Upper lobe of left lung (tissue), 6 donors: ENCODE results near the gene PTCH1. TPM values are rescaled to one million over a fixed set of nuclear protein-coding genes. Genes with fewer than 3 reads are reported as not detected.

Source experiments
- ATAC-seq, 2 donors: fragments of 200-7000 bp; cut with Tn5 transposase; one replicate each; pipeline ENCODE4 v1.9.1; 2022; ENCODE audit warnings: mild to moderate bottlenecking in 2 of 2, moderate library complexity in 2 of 2; ENCODE audit not compliant: low FRiP score in 2 of 2
- DNase-seq, 2 donors: peaks; one replicate each; pipeline ENCODE4 v3.0.0-alpha.2; 2019 to 2020
- H3K27ac ChIP-seq, 4 donors: fragments of 200-600 bp; sonication (generic); one replicate each; pipeline ENCODE4 v1.5.1; 2016 to 2019
- H3K27me3 ChIP-seq, 4 donors: fragments of 200-600 bp; sonication (generic); one replicate each; pipeline ENCODE4 v1.5.1; 2017 to 2019
- H3K36me3 ChIP-seq, 4 donors: fragments of 200-600 bp; sonication (generic); one replicate each; pipeline ENCODE4 v1.5.1; 2016 to 2019
- H3K4me1 ChIP-seq, 4 donors: fragments of 200-600 bp; sonication (generic); one replicate each; pipeline ENCODE4 v1.5.1; 2018 to 2019
- H3K4me3 ChIP-seq, 4 donors: fragments of 200-600 bp; sonication (generic); one replicate each; pipeline ENCODE4 v1.5.1; 2017 to 2019; ENCODE audit warnings: mild to moderate bottlenecking in 2 of 4, moderate library complexity in 1 of 4
- H3K9me3 ChIP-seq, 4 donors: fragments of 200-600 bp; sonication (generic); one replicate each; pipeline ENCODE4 v1.5.1; 2018 to 2019
- CTCF ChIP-seq, 6 experiments: fragments of 450-650 bp in 4 of 6; fragments of 200-600 bp in 2 of 6; sonication (generic) in 2 of 6; IDR thresholded peaks; one replicate each; pipeline ENCODE4 v1.5.1; 2016 to 2019; ENCODE audit warnings: antibody characterized with exemption in 6 of 6
- EP300 ChIP-seq, 4 donors: sonication (generic); formaldehyde crosslinking; IDR thresholded peaks; one replicate each; pipeline ENCODE4 v1.5.1; 2017; ENCODE audit warnings: antibody characterized with exemption in 4 of 4, control low read depth in 2 of 4
- POLR2A ChIP-seq, 4 donors: fragments of 450-650 bp; IDR thresholded peaks; one replicate each; pipeline ENCODE4 v1.5.1; 2016 to 2017; ENCODE audit warnings: antibody characterized with exemption in 4 of 4, mild to moderate bottlenecking in 2 of 4
- POLR2AphosphoS5 ChIP-seq, 2 donors: sonication (generic); formaldehyde crosslinking; IDR thresholded peaks; one replicate each; pipeline ENCODE4 v1.5.1; 2017; ENCODE audit warnings: antibody characterized with exemption in 2 of 2
- WGBS, 2 donors: methylation state at CpG; one replicate each; pipeline ENCODE4 v1.1.5; 2017 to 2018; 5-methylcytosine and 5-hydroxymethylcytosine counted together
- total RNA-seq, 6 donors: library from RNA; depleted of rRNA in 4 of 6; stranded (reverse); fragments of >200 nt in 4 of 6; gene quantifications; one replicate each; pipeline versions ENCODE4 v1.1.0 to v1.2.1, GENCODE V29; 2016 to 2021
- donor health status: DM: no; HTN: no; CAD: no; lungs with moderate emphysema.
- donor health status: DM: no; HTN: yes; CAD: no; lungs with severe emphysema.

PTCH1 gene
- total RNA-seq, 6 donors from 2014 or later: 7.4 to 28.0 (median 13.9) TPM

- H3K36me3 ChIP-seq: no peaks in the 10 kb centered on the region
- 91 to 95% methylated on average over 9 of the region's 9 CpGs for WGBS, 2 donors
- no peaks in the 10 kb centered on the region for H3K27me3 ChIP-seq
- H3K4me1 ChIP-seq: no peaks in the 10 kb centered on the region
- DNase-seq: no peak
- H3K9me3 ChIP-seq: no peaks in the 10 kb centered on the region
- no peak for TF ChIP-seq CTCF (IDR thresholded peaks at IDR 0.05)
- TF ChIP-seq POLR2AphosphoS5 (IDR thresholded peaks at IDR 0.05): no peak
- no peak for TF ChIP-seq POLR2A (IDR thresholded peaks at IDR 0.05)
- no peak for TF ChIP-seq EP300 (IDR thresholded peaks at IDR 0.05)
- H3K27ac ChIP-seq: no peak overlapping the region
- no peak for ATAC-seq
- no peak overlapping the region for H3K4me3 ChIP-seq
Observed at GRCh38 chr9:95438561-95439357, 78.0 kb downstream of the PTCH1 start.

GRCh38 chr9:95437559-95437958, 79.2 kb downstream of the PTCH1 start:
- TF ChIP-seq EP300 (IDR thresholded peaks at IDR 0.05): no peak
- no peak for TF ChIP-seq CTCF (IDR thresholded peaks at IDR 0.05)
- no peak for TF ChIP-seq POLR2A (IDR thresholded peaks at IDR 0.05)
- TF ChIP-seq POLR2AphosphoS5 (IDR thresholded peaks at IDR 0.05): no peak
- 78 to 90% methylated on average over 6 of the region's 6 CpGs for WGBS, 2 donors
- no peak for DNase-seq

GRCh38 chr9:95436416-95436815, 80.4 kb downstream of the PTCH1 start:
- ATAC-seq (no peak), DNase-seq (no peak)
- TF ChIP-seq POLR2A (IDR thresholded peaks at IDR 0.05) (no peak), EP300 (IDR thresholded peaks at IDR 0.05) (no peak), CTCF (IDR thresholded peaks at IDR 0.05) (no peak), POLR2AphosphoS5 (IDR thresholded peaks at IDR 0.05) (no peak)
- no peaks in the 10 kb centered on the region for H3K4me1 ChIP-seq
- H3K27ac ChIP-seq: no peak overlapping the region
- H3K4me3 ChIP-seq: no peak overlapping the region
- H3K36me3 ChIP-seq: no peaks in the 10 kb centered on the region
- no peaks in the 10 kb centered on the region for H3K9me3 ChIP-seq
- WGBS, 2 donors: 93 to 94% methylated on average over 7 of the region's 7 CpGs
- no peaks in the 10 kb centered on the region for H3K27me3 ChIP-seq

More at GRCh38 chr9:95437559-95437958, 79.2 kb downstream of the PTCH1 start:
- H3K27me3 ChIP-seq: no peaks in the 10 kb centered on the region
- H3K27ac ChIP-seq: no peak overlapping the region
- no peaks in the 10 kb centered on the region for H3K9me3 ChIP-seq
- ATAC-seq: no peak
- no peaks in the 10 kb centered on the region for H3K4me1 ChIP-seq
- H3K36me3 ChIP-seq: no peaks in the 10 kb centered on the region
- no peak overlapping the region for H3K4me3 ChIP-seq

- no peak for TF ChIP-seq POLR2AphosphoS5 (IDR thresholded peaks at IDR 0.05)
- TF ChIP-seq CTCF (IDR thresholded peaks at IDR 0.05): no peak
- Histone ChIP-seq H3K27me3 (no peaks in the 10 kb centered on the region), H3K36me3 (no peaks in the 10 kb centered on the region), H3K27ac (no peak overlapping the region), H3K4me1 (no peaks in the 10 kb centered on the region), H3K9me3 (peaks cover 0 to 5% (median 2%) of the 10 kb centered on the region in 4 donors), H3K4me3 (no peak overlapping the region)
- DNase-seq (no peak), ATAC-seq (no peak)
- WGBS, 2 donors: 74 to 77% methylated on average over 6 of the region's 6 CpGs
Observed at GRCh38 chr9:95435074-95435728, 81.6 kb downstream of the PTCH1 start.
